HG02870 (cell line): ENCODE data around the gene LSR.

Experiments used
- ATAC-seq: cut with Tn5 transposase; IDR thresholded peaks from one replicate; pipeline ENCODE4 v1.9.1; 2021; ENCODE audit warnings: mild to moderate bottlenecking, moderate library complexity; ENCODE audit not compliant: unreplicated experiment

LSR gene

DNA sequence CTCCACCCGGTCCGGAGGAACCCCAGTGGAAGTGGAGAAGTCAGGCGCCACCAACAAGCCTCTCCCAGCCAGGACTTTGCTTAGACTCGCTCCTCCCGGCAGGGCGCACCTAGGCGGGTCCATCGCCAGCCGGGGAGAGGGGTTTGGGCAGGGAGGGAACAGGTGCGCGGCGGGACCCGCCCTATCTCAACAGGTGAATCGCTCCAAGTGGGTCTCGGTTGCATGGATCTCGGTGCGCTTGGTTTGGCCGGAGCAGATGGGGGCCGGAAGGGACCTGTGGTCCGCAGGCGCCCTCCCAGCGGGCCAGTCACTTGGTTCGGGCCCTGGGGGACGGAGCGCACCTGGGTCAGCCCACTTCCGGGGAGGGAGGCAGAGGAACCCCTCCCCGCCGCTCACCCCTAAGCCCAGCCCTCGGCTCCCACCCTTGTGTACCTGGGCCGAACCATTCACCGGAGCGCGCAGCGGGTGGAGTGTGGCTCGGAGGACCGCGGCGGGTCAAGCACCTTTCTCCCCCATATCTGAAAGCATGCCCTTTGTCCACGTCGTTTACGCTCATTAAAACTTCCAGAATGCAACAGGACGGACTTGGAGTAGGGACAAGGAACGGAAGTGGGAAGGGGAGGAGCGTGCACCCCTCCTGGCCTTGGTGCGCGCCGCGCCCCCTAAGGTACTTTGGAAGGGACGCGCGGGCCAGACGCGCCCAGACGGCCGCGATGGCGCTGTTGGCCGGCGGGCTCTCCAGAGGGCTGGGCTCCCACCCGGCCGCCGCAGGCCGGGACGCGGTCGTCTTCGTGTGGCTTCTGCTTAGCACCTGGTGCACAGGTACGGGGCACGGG, at the start of gene LSR:
Gene LSR (plus strand): TSS at position 693 of the 836 bp plus-strand sequence. CDS start 21 bp downstream, at position 714.
- peak; percentile 58 for ATAC-seq

GRCh38 chr19:35199481-35199880, 49.3 kb upstream of the LSR start:
- no peak for ATAC-seq

DNA sequence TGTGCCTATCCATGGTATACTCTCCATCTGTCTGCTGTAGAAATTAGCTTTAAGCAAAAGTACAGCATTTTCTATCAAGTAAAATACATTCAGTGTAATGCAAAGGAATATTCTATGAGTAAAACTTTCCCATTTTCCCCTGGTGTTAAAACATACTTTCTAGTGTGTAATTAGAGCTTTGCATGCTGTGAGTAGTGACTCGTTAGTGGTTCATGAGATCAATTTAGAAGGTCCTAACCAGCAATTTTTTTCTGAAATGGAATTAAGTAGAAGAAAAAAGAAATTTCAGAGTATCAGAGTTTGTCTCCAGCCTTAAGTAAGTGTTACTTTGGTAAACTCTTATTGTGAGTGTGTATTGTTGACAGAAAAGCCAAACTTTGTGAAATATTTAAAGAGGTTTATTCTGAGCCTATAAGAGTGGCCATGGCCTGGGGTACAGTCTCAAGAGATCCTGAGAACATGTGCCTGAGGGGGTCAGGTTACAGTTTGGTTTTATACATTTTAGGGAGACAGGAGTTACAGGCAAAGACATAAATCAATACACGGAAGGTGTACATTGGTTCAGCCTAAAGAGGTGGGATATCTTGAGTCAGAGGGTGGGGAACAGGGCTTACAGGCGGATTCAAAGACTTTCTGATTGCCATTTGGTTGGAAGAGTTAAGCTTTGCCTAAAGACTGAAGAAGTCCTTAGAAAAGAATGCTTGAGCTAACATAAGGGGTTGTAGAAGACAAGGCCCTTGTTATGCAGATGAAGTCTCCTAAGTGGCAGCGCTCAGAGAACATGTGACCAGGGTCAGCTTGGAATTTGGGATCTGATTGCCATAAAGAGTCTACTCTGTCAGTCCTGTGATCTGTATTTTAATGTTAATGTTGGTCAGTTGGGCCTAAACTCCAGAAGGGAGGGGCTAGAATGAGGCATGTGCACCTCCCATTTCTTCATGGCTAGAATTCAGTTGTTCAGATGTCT, 45.8 kb upstream of the LSR start:
- no peak for ATAC-seq

- peak; percentile 58 for ATAC-seq
These were observed 43.7 kb upstream of the LSR start for GRCh38 chr19:35204799-35205732.

- peak; percentile 17 for ATAC-seq
These were observed 43.0 kb upstream of the LSR start for GRCh38 chr19:35205733-35206323.

- ATAC-seq = no peak
These were observed 42.4 kb upstream of the LSR start for GRCh38 chr19:35206379-35206778.

GRCh38 chr19:35206855-35207254, 41.9 kb upstream of the LSR start:
- ATAC-seq = no peak

- ATAC-seq = no peak
These were observed 41.4 kb upstream of the LSR start for GRCh38 chr19:35207391-35207871.

DNA sequence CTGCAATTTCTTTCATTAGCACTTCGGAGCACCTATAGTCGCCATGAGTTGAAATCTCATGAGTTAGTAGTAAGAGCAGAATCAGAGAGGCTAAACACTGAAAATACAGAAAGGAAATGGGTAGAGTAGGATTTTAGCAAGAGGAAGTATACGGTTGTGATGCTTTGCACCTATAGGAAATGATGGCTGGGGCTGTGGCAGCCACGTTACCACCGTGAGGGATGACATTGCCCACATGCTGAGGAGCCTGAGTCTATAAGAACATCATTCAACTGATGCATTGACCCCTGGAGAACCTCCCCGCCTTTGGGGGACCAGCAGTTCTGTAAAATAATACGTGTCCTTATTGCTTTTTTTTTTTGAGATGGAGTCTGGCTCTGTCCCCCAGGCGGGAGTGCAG, 40.7 kb upstream of the LSR start:
- no peak for ATAC-seq

- no peak for ATAC-seq
These were observed 39.2 kb upstream of the LSR start for GRCh38 chr19:35209646-35210045.

DNA sequence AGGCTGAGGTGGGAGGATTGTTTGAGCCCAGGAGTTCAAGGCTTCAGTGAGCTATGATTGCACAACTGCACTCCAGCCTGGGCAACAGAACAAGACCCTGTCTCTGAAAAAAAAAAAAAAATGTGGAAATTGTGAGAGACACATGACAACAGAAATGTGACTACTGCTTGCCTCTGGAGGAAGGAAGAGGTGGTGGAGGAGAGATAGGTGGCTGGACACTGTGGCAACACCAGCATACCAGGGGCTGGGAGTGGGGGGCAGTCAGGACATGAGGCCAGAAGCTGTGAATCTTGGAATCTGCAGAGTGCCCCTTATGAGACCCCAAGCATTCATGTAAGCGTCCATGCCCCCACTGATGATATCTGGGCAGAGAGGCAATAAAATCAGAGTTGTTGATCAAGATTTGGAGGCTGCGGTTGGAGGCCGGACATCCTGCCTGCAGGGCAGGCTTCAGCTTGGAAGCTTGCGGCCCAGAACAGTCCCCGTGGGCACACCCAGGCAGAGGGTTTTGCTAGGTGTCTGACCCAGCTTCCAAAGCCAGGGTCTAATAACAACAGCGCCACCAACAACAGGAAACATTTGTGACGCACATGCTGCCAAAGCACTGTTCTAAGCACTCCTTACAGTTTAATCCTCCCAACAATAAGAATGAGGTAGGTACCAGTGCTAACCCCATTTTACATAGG, 37.1 kb upstream of the LSR start:
- ATAC-seq = no peak

GRCh38 chr19:35212241-35212640, 36.6 kb upstream of the LSR start:
- ATAC-seq = no peak

DNA sequence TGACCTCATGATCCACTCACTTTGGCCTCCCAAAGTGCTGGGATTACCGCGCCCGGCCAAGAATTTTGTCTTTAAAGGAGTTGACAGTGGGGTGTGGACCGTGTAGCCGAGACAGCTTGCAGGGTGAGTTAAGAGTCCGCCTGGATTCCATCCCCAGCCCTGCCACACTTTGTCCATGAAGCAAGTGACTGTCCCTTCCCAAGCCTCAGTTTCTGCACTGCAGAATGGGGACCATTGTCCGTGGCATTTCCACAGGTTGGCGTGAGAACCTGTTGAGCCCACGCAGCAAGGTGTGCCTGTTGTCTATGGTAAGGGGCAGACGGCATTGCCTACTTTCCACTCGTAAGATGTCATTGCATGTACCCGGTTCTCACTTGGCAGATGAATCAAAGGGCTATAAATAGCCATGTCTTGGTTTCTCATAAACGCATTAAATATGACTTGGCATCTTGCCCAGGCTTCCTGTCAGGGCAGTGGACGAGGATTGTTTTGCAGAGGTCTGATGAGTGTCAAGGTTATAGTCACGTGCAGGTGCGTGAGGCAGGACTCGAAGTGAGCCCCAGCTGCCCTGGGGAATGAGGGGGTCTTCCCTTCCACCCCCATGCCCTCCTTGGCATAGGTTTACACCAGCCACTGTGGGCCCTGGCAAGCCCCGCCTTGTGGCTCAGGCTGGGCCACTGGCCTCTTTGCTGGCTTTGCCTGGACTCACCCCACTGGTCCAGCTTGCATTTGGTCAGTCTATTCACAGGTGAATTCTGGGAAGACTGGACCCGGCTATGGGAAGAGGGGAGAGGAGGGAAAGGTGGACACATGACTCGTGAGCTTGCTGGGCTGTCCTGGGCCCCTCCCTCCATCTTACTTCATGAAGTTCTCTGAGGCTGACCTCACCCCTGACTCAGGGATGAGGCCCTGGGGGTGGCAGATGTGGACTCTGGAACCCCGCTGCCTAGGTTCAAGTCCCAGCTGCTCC, 34.9 kb upstream of the LSR start:
- ATAC-seq = no peak

DNA sequence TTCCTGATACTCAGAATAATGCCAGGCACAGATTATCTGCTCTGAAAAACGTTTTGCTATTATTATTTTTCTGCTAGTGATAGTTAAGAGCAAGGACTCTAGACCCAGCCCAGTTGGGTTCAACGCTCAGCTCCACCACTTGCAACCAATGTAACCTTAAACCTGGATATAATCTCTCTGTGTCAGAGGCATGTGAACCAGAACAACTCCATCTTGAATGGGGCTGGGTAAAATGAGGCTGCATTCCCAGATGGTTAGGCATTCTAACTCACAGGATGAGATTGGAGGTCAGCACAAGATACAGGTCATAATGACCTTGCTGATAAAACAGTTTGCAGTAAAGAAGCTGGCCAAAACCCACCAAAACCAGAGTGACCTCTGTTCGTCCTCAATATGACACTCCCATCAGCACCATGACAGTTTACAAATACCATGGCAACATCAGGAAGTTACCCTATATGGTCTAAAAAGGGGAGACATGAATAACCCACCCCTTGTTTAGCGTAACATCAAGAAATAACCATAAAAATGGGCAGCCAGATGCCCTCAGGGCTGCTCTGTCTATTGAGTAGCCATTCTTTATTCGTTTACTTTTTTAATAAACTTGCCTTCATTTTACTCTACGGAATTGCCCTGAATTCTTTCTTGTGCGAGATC, 33.9 kb upstream of the LSR start:
- no peak for ATAC-seq

DNA sequence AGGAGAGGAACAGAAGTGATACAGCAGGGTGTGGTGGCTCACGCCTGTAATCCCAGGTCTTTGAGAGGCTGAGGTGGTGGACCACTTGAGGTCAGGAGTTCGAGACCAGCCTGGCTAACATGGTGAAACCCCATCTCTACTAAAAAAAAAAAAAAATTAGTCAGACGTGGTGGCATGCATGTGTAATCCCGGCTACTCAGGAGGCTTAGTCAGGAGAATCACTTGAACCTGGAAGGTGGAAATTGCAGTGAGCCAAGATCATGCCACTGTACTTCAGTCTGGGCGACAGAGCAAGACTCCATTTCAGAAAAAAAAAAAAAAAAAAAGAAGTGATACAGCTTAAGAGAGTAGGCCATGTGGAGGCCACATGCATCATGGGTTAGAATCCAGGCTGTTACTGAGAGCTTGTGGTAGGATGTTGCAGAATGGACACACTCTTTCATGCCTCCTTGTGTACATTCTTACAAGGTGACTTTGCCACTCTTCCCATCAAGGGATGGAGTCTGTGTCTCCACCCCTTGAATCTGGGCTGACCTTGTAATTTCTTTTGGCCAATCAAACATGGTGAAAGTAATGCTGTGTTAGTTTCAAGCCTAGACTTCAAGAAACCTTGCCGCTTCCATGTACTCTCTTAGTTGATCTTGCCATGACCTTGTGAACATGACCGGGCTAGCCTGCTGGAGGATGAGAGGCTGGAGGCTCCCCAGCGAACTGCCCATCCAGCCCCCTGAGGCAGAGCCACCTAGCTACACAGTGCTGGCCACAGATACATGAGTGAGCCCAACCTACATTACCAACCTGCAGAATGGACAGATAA, 32.6 kb upstream of the LSR start:
- no peak for ATAC-seq

GRCh38 chr19:35216833-35217648, 31.8 kb upstream of the LSR start:
- no peak for ATAC-seq
